ENCODE data around the gene HOXB8.

Gene HOXB8

DNA sequence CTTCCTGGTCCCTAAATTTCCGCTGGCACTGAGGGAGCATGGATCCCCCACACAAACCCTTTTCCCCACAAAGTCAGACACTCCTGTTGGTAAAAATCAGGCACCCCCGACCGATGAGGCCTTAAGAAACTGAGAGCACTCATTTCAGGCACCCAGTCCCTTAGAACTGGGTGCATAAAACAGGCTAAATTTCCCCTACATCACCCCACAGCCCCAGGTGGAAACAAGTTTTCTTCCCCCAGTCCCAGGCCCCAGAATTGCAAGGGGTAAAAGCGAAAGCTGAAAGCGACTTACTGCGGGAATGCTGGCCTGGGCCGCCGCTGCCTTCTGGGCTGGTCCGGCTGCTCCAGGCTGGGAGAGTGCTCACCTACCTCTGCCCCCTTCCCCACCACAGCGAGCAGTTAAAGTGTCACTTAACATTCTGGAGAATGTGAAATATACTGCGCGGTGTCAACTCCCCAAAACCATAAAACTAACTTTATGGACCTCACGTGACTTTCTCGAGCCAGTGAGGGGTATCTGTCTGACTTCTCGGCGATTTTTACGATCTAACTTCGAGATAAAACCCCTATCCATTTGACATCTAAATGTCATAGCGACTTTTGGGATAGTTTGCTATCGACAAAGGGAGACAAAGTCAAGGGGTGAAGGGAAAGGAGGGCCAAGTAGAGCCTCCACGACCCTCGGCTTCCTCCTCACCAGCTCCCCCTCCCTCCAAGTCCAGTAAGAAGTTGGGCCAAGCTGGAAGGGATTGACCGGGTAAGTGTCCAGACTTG is 25.1 kb downstream of the HOXB8 start, which contains the start of gene HOXB3:
TSS of gene HOXB3 (minus strand) at position 411 of the 776 bp plus-strand sequence. CDS start 37,767 bp downstream, outside the sequence.
- peaks cover 18% of the 10 kb centered on the region in 2 experiments for H3K36me3 ChIP-seq (ENCODE audit: control insufficient read depth in 1 of 2, insufficient read depth in 2 of 2, low read depth in 1 of 2, low read length in 2 of 2)
- peak within 1 kb of the TSS; percentile 62 for H3K4me2 ChIP-seq (ENCODE audit: low read length, poor library complexity, severe bottlenecking)
- H3K9ac ChIP-seq (ENCODE audit: low read length): peak within 1 kb of the TSS; percentile 98
- peak within 1 kb of the TSS; percentile 83 for H2BK15ac ChIP-seq (ENCODE audit: low read depth, poor library complexity, severe bottlenecking)
- H2BK120ac ChIP-seq (ENCODE audit: low read depth, low read length): peak within 1 kb of the TSS; percentile 87
- no peak within 1 kb of the TSS for H2AFZ ChIP-seq (ENCODE audit: low read depth, low read length)
- 1% methylated on average over 15 of the region's 23 CpGs for WGBS
- H3K79me1 ChIP-seq (replicated peaks; ENCODE audit: low read length, poor library complexity, severe bottlenecking): peaks cover 5% of the 10 kb centered on the region
- H3K4me1 ChIP-seq (ENCODE audit: control insufficient read depth, insufficient read depth, low read depth, low read length): peaks cover 38% of the 10 kb centered on the region
- H4K8ac ChIP-seq (ENCODE audit: low read length): peak within 1 kb of the TSS; percentile 93
- H3K4me3 ChIP-seq (ENCODE audit: insufficient read depth in 1 of 2, low read depth in 1 of 2, low read length in 2 of 2): peak within 1 kb of the TSS; percentile 33 to 96
- H2BK12ac ChIP-seq (ENCODE audit: low read length in 2 of 2): peak within 1 kb of the TSS; percentile 49 to 93
- peak within 1 kb of the TSS; percentile 74 for H2BK5ac ChIP-seq (ENCODE audit: low read depth, low read length, poor library complexity, severe bottlenecking)
- peak within 1 kb of the TSS; percentile 91 to 99 for H3K18ac ChIP-seq (ENCODE audit: low read depth in 1 of 2, low read length in 2 of 2)
- peaks cover 0 to 4% of the 10 kb centered on the region in 2 experiments for H3K27me3 ChIP-seq (ENCODE audit: control insufficient read depth in 1 of 2, insufficient read depth in 1 of 2, low read length in 2 of 2)
- H3K4ac ChIP-seq (ENCODE audit: low read depth in 1 of 2, low read length in 2 of 2): peak within 1 kb of the TSS; percentile 96 to 98
- DNase-seq: peak; percentile 91
- H2AK5ac ChIP-seq (ENCODE audit: low read length, severe bottlenecking): peak within 1 kb of the TSS; percentile 69
- peak within 1 kb of the TSS; percentile 88 for H4K91ac ChIP-seq (ENCODE audit: low read length)
- no peaks in the 10 kb centered on the region for H3K9me3 ChIP-seq (ENCODE audit: control insufficient read depth, low read length)
- peak within 1 kb of the TSS; percentile 68 to 70 for H3K14ac ChIP-seq (ENCODE audit: low read length in 2 of 2)
- H3K23ac ChIP-seq (ENCODE audit: low read length in 2 of 2): peak within 1 kb of the TSS; percentile 15 to 87
- peak within 1 kb of the TSS; percentile 39 for H3K27ac ChIP-seq (ENCODE audit: low read length, poor library complexity, severe bottlenecking)

- peaks cover 35% of the 10 kb centered on the region for H3K4me1 ChIP-seq (ENCODE audit: control insufficient read depth, insufficient read depth, low read depth, low read length)
- peaks cover 11 to 12% of the 10 kb centered on the region in 2 experiments for H3K36me3 ChIP-seq (ENCODE audit: control insufficient read depth in 1 of 2, insufficient read depth in 2 of 2, low read depth in 1 of 2, low read length in 2 of 2)
- peak overlapping the region in 1 of 2 experiments; percentile 15 for H3K23ac ChIP-seq (ENCODE audit: low read length in 2 of 2)
- H3K18ac ChIP-seq (ENCODE audit: low read depth in 1 of 2, low read length in 2 of 2): peak overlapping the region; percentile 71 to 74
- peak overlapping the region; percentile 98 for H3K9ac ChIP-seq (ENCODE audit: low read length)
- peak overlapping the region; percentile 82 for H2BK120ac ChIP-seq (ENCODE audit: low read depth, low read length)
- no peak overlapping the region for H4K8ac ChIP-seq (ENCODE audit: low read length)
- DNase-seq: no peak
- H2BK5ac ChIP-seq (ENCODE audit: low read depth, low read length, poor library complexity, severe bottlenecking): no peak overlapping the region
- H3K4me3 ChIP-seq (ENCODE audit: insufficient read depth in 1 of 2, low read depth in 1 of 2, low read length in 2 of 2): peak overlapping the region in 1 of 2 experiments; percentile 96
- H3K4ac ChIP-seq (ENCODE audit: low read depth in 1 of 2, low read length in 2 of 2): peak overlapping the region; percentile 39 to 96
- under 1% methylated on average over 7 of the region's 10 CpGs for WGBS
- peak overlapping the region; percentile 62 for H3K4me2 ChIP-seq (ENCODE audit: low read length, poor library complexity, severe bottlenecking)
- peaks cover 5% of the 10 kb centered on the region for H3K79me1 ChIP-seq (replicated peaks; ENCODE audit: low read length, poor library complexity, severe bottlenecking)
- no peak overlapping the region for H2AFZ ChIP-seq (ENCODE audit: low read depth, low read length)
- H2AK5ac ChIP-seq (ENCODE audit: low read length, severe bottlenecking): peak overlapping the region; percentile 45
- H4K91ac ChIP-seq (ENCODE audit: low read length): peak overlapping the region; percentile 4
- peaks cover 0 to 4% of the 10 kb centered on the region in 2 experiments for H3K27me3 ChIP-seq (ENCODE audit: control insufficient read depth in 1 of 2, insufficient read depth in 1 of 2, low read length in 2 of 2)
- H3K27ac ChIP-seq (ENCODE audit: low read length, poor library complexity, severe bottlenecking): peak overlapping the region; percentile 39
- peak overlapping the region in 1 of 2 experiments; percentile 38 for H2BK12ac ChIP-seq (ENCODE audit: low read length in 2 of 2)
- no peaks in the 10 kb centered on the region for H3K9me3 ChIP-seq (ENCODE audit: control insufficient read depth, low read length)
- no peak overlapping the region for H2BK15ac ChIP-seq (ENCODE audit: low read depth, poor library complexity, severe bottlenecking)
- H3K14ac ChIP-seq (ENCODE audit: low read length in 2 of 2): peak overlapping the region; percentile 45 to 70
Observed at GRCh38 chr17:48589060-48589830, 25.8 kb downstream of the HOXB8 start.

GRCh38 chr17:48588528-48588927 is 26.6 kb downstream of the HOXB8 start:
- Histone ChIP-seq H3K4me1 (ENCODE audit: control insufficient read depth, insufficient read depth, low read depth, low read length) (peaks cover 35% of the 10 kb centered on the region), H3K14ac (ENCODE audit: low read length in 2 of 2) (peak overlapping the region in 1 of 2 experiments; percentile 94), H2BK15ac (ENCODE audit: low read depth, poor library complexity, severe bottlenecking) (no peak overlapping the region), H3K27ac (ENCODE audit: low read length, poor library complexity, severe bottlenecking) (no peak overlapping the region), H2BK5ac (ENCODE audit: low read depth, low read length, poor library complexity, severe bottlenecking) (no peak overlapping the region), H4K8ac (ENCODE audit: low read length) (peak overlapping the region; percentile 70), H3K18ac (ENCODE audit: low read depth in 1 of 2, low read length in 2 of 2) (peak overlapping the region; percentile 89 to 92), H2AFZ (ENCODE audit: low read depth, low read length) (no peak overlapping the region), H4K91ac (ENCODE audit: low read length) (no peak overlapping the region), H2AK5ac (ENCODE audit: low read length, severe bottlenecking) (peak overlapping the region; percentile 45), H3K27me3 (ENCODE audit: control insufficient read depth in 1 of 2, insufficient read depth in 1 of 2, low read length in 2 of 2) (peaks cover 0 to 4% of the 10 kb centered on the region in 2 experiments), H3K4me3 (ENCODE audit: insufficient read depth in 1 of 2, low read depth in 1 of 2, low read length in 2 of 2) (peak overlapping the region in 1 of 2 experiments; percentile 96), H3K79me1 (replicated peaks; ENCODE audit: low read length, poor library complexity, severe bottlenecking) (peaks cover 5% of the 10 kb centered on the region), H3K23ac (ENCODE audit: low read length in 2 of 2) (peak overlapping the region in 1 of 2 experiments; percentile 9), H3K9me3 (ENCODE audit: control insufficient read depth, low read length) (no peaks in the 10 kb centered on the region), H3K36me3 (ENCODE audit: control insufficient read depth in 1 of 2, insufficient read depth in 2 of 2, low read depth in 1 of 2, low read length in 2 of 2) (peaks cover 10 to 12% of the 10 kb centered on the region in 2 experiments), H3K9ac (ENCODE audit: low read length) (peak overlapping the region; percentile 98), H3K4me2 (ENCODE audit: low read length, poor library complexity, severe bottlenecking) (peak overlapping the region; percentile 49), H3K4ac (ENCODE audit: low read depth in 1 of 2, low read length in 2 of 2) (peak overlapping the region; percentile 87 to 96), H2BK12ac (ENCODE audit: low read length in 2 of 2) (peak overlapping the region in 1 of 2 experiments; percentile 37), H2BK120ac (ENCODE audit: low read depth, low read length) (peak overlapping the region; percentile 82)
- peak; percentile 62 for DNase-seq
- 0% methylated on average over 1 of the region's 2 CpGs for WGBS

Measured in mesenchymal stem cell (in vitro differentiated cells and primary cell).